Astrocyte (in vitro differentiated cells and primary cell): ENCODE results near the gene HOPX. TPM values are rescaled to one million over a fixed set of nuclear protein-coding genes. Genes with fewer than 3 reads are reported as not detected.

ENCODE experiments used
- DNase-seq: peaks from one replicate; pipeline ENCODE4 v3.0.0-alpha.2; 2010; ENCODE audit warnings: low read depth
- FAIRE-seq: peaks from 2 replicates; lab custom pipeline; 2011; peaks lifted over from hg19 to GRCh38; lab: Jason Lieb, UNC
- H2AFZ ChIP-seq: 2 replicates; pipeline ENCODE4 v1.6.0; 2012; ENCODE audit warnings: low read depth, low read length, inconsistent platforms
- H3K27ac ChIP-seq: 2 replicates; pipeline ENCODE4 v1.5.1; 2011; ENCODE audit warnings: low read depth, low read length, inconsistent platforms
- H3K27me3 ChIP-seq: 2 replicates; pipeline ENCODE4 v1.6.0; 2011; ENCODE audit warnings: low read length, inconsistent platforms; ENCODE audit not compliant: insufficient read depth
- H3K36me3 ChIP-seq: 2 replicates; pipeline ENCODE4 v1.5.1; 2011; ENCODE audit warnings: low read length, inconsistent platforms; ENCODE audit not compliant: insufficient read depth
- H3K4me1 ChIP-seq: 2 replicates; pipeline ENCODE4 v1.5.1; 2011; ENCODE audit warnings: low read length, inconsistent platforms; ENCODE audit not compliant: insufficient read depth
- H3K4me2 ChIP-seq: 2 replicates; pipeline ENCODE4 v1.6.0; 2012; ENCODE audit warnings: low read length, inconsistent platforms
- H3K4me3 ChIP-seq: 2 replicates; pipeline ENCODE4 v1.5.1; 2011; ENCODE audit warnings: low read depth, mild to moderate bottlenecking, low read length, inconsistent platforms; ENCODE audit not compliant: insufficient read depth
- H3K79me2 ChIP-seq: 2 replicates; pipeline ENCODE4 v1.6.0; 2012; ENCODE audit warnings: mild to moderate bottlenecking, low read length, inconsistent platforms; ENCODE audit not compliant: insufficient read depth
- H3K9ac ChIP-seq: 2 replicates; pipeline ENCODE4 v1.6.0; 2012; ENCODE audit warnings: mild to moderate bottlenecking, low read length, inconsistent platforms
- H3K9me3 ChIP-seq: 2 replicates; pipeline ENCODE4 v1.5.1; 2012; ENCODE audit warnings: low read depth, mild to moderate bottlenecking, low read length, inconsistent platforms; ENCODE audit not compliant: insufficient read depth
- H4K20me1 ChIP-seq: 2 replicates; pipeline ENCODE4 v1.6.0; 2012; ENCODE audit warnings: low read length, inconsistent platforms; ENCODE audit not compliant: insufficient read depth
- H3K27ac Mint-ChIP-seq: one replicate; pipeline ENCODE4 v1.8.0; 2021; ENCODE audit warnings: mild to moderate bottlenecking, mixed read lengths; ENCODE audit not compliant: unreplicated experiment
- H3K27me3 Mint-ChIP-seq: one replicate; pipeline ENCODE4 v1.8.0; 2021; ENCODE audit warnings: low read depth, mixed read lengths; ENCODE audit not compliant: unreplicated experiment
- H3K36me3 Mint-ChIP-seq: one replicate; pipeline ENCODE4 v1.8.0; 2021; ENCODE audit warnings: low read depth, mixed read lengths; ENCODE audit not compliant: unreplicated experiment
- H3K4me1 Mint-ChIP-seq: one replicate; pipeline ENCODE4 v1.8.0; 2021; ENCODE audit warnings: low read depth, mixed read lengths; ENCODE audit not compliant: unreplicated experiment
- H3K4me3 Mint-ChIP-seq: one replicate; pipeline ENCODE4 v1.8.0; 2021; ENCODE audit warnings: mild to moderate bottlenecking, moderate library complexity, mixed read lengths; ENCODE audit not compliant: unreplicated experiment
- H3K9me3 Mint-ChIP-seq: one replicate; pipeline ENCODE4 v1.8.0; 2021; ENCODE audit warnings: mild to moderate bottlenecking, mixed read lengths; ENCODE audit not compliant: unreplicated experiment
- EZH2 ChIP-seq: IDR thresholded peaks from 2 replicates; pipeline ENCODE4 v1.6.1; 2012; ENCODE audit warnings: mild to moderate bottlenecking, low read length, inconsistent platforms; ENCODE audit not compliant: insufficient read depth
- total RNA-seq: library from RNA; stranded (reverse); gene quantifications from 2 replicates; pipeline ENCODE4 v1.2.1, GENCODE V29; 2021
- TF ChIP-seq, protein P1 (sequence below): IDR thresholded peaks from 2 replicates; pipeline ENCODE4 v1.5.1; 2011; ENCODE audit warnings: low read depth, mild to moderate bottlenecking, inconsistent platforms, low read length, moderate library complexity; ENCODE audit not compliant: insufficient read depth

Gene HOPX
- total RNA-seq, 1 donor from 2014 or later = 1.7 TPM

DNA sequence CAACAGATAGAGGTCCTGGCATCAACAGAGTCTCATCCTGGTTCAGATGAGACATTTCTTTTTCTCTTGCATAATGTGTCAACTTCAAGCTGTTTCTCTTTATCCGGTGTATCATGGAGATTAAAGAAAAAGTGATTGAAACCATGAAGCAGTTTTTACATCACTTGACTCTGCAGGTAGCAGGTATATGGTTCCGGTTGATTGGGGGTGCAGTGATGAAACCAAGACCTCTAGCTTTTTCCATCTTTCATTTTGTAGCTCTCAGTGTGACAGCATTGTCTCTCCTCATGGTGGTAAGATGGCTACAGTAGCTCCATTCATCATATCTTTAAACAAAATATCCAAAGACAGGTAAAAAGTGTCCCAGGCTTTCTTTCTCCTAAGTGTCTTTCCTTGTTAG lies 2.4 kb upstream of the HOPX start:
- Mint-ChIP-seq H3K27me3 (peaks cover 4% of the 10 kb centered on the region), H3K9me3 (no peaks in the 10 kb centered on the region), H3K27ac (no peak overlapping the region), H3K36me3 (no peaks in the 10 kb centered on the region), H3K4me1 (peaks cover 8% of the 10 kb centered on the region), H3K4me3 (no peak overlapping the region)
- DNase-seq = no peak
- no peak overlapping the region for H3K4me3 ChIP-seq
- no peaks in the 10 kb centered on the region for H3K79me2 ChIP-seq
- no peak for TF ChIP-seq EZH2
- TF ChIP-seq, protein P1, sequence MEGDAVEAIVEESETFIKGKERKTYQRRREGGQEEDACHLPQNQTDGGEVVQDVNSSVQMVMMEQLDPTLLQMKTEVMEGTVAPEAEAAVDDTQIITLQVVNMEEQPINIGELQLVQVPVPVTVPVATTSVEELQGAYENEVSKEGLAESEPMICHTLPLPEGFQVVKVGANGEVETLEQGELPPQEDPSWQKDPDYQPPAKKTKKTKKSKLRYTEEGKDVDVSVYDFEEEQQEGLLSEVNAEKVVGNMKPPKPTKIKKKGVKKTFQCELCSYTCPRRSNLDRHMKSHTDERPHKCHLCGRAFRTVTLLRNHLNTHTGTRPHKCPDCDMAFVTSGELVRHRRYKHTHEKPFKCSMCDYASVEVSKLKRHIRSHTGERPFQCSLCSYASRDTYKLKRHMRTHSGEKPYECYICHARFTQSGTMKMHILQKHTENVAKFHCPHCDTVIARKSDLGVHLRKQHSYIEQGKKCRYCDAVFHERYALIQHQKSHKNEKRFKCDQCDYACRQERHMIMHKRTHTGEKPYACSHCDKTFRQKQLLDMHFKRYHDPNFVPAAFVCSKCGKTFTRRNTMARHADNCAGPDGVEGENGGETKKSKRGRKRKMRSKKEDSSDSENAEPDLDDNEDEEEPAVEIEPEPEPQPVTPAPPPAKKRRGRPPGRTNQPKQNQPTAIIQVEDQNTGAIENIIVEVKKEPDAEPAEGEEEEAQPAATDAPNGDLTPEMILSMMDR = no peak
- H3K27me3 ChIP-seq = peaks cover 17% of the 10 kb centered on the region
- no peaks in the 10 kb centered on the region for H3K36me3 ChIP-seq
- peaks cover 13% of the 10 kb centered on the region for H3K4me1 ChIP-seq
- H3K9me3 ChIP-seq = no peaks in the 10 kb centered on the region
- H3K4me2 ChIP-seq = no peak overlapping the region
- FAIRE-seq = no peak
- H3K9ac ChIP-seq = no peak overlapping the region
- H4K20me1 ChIP-seq = no peaks in the 10 kb centered on the region
- no peak overlapping the region for H2AFZ ChIP-seq
- H3K27ac ChIP-seq = no peak overlapping the region

DNA sequence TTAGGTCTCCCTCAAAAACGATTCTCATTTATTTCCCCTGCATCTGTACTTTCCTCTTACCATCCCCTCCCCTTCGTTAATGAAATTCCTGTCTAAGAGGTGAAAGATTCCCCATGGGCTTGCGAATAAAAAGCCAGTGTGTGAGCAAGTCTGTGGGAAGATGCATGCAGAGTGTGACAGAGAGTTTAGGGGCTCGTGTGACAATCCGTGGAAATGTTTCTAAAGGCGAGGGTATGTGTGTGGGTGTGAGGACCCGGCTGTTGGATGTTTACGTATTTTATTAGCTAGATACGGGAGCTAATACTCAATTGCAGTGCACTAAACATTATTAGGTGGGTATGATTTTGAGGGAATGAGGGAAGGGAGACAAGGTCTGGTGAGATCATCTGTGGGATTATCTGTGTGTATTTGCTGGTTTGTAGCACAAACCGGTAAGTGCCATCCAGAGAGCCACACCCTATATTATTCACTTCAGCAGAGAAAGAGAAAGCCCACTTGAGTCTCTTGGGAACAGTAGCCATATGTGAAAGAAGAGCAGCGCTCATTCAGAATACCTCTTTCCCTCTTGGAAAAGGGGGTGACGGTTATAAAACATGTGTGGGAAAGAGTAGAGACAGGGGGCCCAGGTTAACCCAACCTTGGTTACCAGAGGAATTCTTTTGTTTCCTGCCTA lies 893 bp upstream of the HOPX start:
- H3K4me1 Mint-ChIP-seq = peaks cover 8% of the 10 kb centered on the region
- H3K9me3 ChIP-seq = no peaks in the 10 kb centered on the region
- no peaks in the 10 kb centered on the region for H3K9me3 Mint-ChIP-seq
- no peak overlapping the region for H3K27ac ChIP-seq
- no peaks in the 10 kb centered on the region for H3K79me2 ChIP-seq
- H3K27me3 ChIP-seq = peaks cover 17% of the 10 kb centered on the region
- H3K27me3 Mint-ChIP-seq = peaks cover 4% of the 10 kb centered on the region
- H3K4me3 ChIP-seq = no peak overlapping the region
- no peak overlapping the region for H3K4me3 Mint-ChIP-seq
- TF ChIP-seq EZH2 = no peak
- TF ChIP-seq, protein P1 = no peak
- no peak overlapping the region for H3K9ac ChIP-seq
- no peaks in the 10 kb centered on the region for H3K36me3 Mint-ChIP-seq
- H3K36me3 ChIP-seq = no peaks in the 10 kb centered on the region
- FAIRE-seq = no peak
- H3K27ac Mint-ChIP-seq = no peak overlapping the region
- no peaks in the 10 kb centered on the region for H4K20me1 ChIP-seq
- no peak for DNase-seq
- H3K4me2 ChIP-seq = peak overlapping the region; percentile 69
- no peak overlapping the region for H2AFZ ChIP-seq
- H3K4me1 ChIP-seq = peaks cover 13% of the 10 kb centered on the region

DNA sequence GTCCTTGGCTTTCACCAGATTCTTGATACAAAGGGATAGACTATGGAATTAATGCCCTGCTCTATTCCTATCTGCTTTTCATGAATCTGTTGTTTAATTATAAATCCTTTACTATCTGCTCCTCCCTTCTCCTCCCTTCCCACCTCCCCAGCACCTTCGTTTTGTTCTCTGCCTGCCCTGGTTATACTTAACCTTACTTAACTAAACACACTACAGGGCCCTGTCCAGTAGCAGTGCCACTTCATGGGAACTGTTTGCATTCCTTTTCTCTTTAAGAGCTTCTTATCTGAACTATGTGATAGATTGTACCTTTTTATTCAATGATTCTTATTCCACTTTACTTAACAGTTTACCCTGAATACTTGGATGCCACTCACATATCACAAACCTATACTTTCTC lies 830 bp downstream of the HOPX start:
- no peak overlapping the region for H2AFZ ChIP-seq
- no peak overlapping the region for H3K4me3 Mint-ChIP-seq
- H3K4me3 ChIP-seq = no peak overlapping the region
- H3K4me2 ChIP-seq = no peak overlapping the region
- no peaks in the 10 kb centered on the region for H3K9me3 Mint-ChIP-seq
- no peaks in the 10 kb centered on the region for H3K79me2 ChIP-seq
- H4K20me1 ChIP-seq = no peaks in the 10 kb centered on the region
- H3K27ac ChIP-seq = no peak overlapping the region
- no peak for FAIRE-seq
- TF ChIP-seq, protein P1 = no peak
- TF ChIP-seq EZH2 = no peak
- no peaks in the 10 kb centered on the region for H3K36me3 Mint-ChIP-seq
- no peak overlapping the region for H3K27ac Mint-ChIP-seq
- peaks cover 13% of the 10 kb centered on the region for H3K4me1 ChIP-seq
- H3K4me1 Mint-ChIP-seq = peaks cover 7% of the 10 kb centered on the region
- peaks cover 4% of the 10 kb centered on the region for H3K27me3 Mint-ChIP-seq
- no peaks in the 10 kb centered on the region for H3K36me3 ChIP-seq
- H3K27me3 ChIP-seq = peaks cover 17% of the 10 kb centered on the region
- H3K9ac ChIP-seq = no peak overlapping the region
- no peak for DNase-seq
- no peaks in the 10 kb centered on the region for H3K9me3 ChIP-seq
